ENCODE data around the gene SERPING1. TPM values are rescaled to one million over a fixed set of nuclear protein-coding genes. Genes with fewer than 3 reads are reported as not detected.

SERPING1 gene
- total and polyA plus RNA-seq, 2 donors (not counting 3 experiments of a cell fraction or from before 2014, with no cell fraction given): 0.30 TPM; not detected in 1

- no peak overlapping the region for H3K9ac ChIP-seq (replicated peaks; ENCODE audit: extremely low read depth, insufficient read depth, low read length)
- DNase-seq (ENCODE audit: low read depth, low spot score) (no peak), FAIRE-seq (no peak)
- ChIA-PET POLR2A (no interaction called here), CTCF (no interaction called here)
- no peaks in the 10 kb centered on the region for H3K4me1 ChIP-seq (ENCODE audit: control insufficient read depth, extremely low read depth, insufficient read depth, low read length)
- BruUV-seq (replicated peaks): no TSS peak
- no peaks in the 10 kb centered on the region for H3K9me1 ChIP-seq (replicated peaks; ENCODE audit: control insufficient read depth, extremely low read depth, insufficient read depth, low read length)
- H3K9me3 ChIP-seq (replicated peaks; ENCODE audit: control insufficient read depth, insufficient read depth, low read length): no peaks in the 10 kb centered on the region
- no peaks in the 10 kb centered on the region for H4K20me1 ChIP-seq (replicated peaks; ENCODE audit: control insufficient read depth, extremely low read depth, insufficient read depth, low read length)
- no peaks in the 10 kb centered on the region for H3K79me2 ChIP-seq (ENCODE audit: control insufficient read depth, insufficient read depth, low read length)
- H3K27ac ChIP-seq (ENCODE audit: insufficient read depth, low read depth, low read length): no peak overlapping the region
- dilution Hi-C loops (cut with MboI; ENCODE audit: extremely low pct_ligation_motif_present, low sequenced_read_pairs) (no loop called here), intact Hi-C loops (cut with micrococcal nuclease) (no loop called here)
- H3K27me3 ChIP-seq (ENCODE audit: control insufficient read depth in 2 of 2, insufficient read depth in 2 of 2, low read length in 2 of 2): no peaks in the 10 kb centered on the region
- H3K4me3 ChIP-seq (replicated peaks in 1 of 3; ENCODE audit: insufficient read depth in 1 of 3, low read depth in 1 of 3, low read length in 3 of 3): no peak overlapping the region
- TF ChIP-seq, protein P1, sequence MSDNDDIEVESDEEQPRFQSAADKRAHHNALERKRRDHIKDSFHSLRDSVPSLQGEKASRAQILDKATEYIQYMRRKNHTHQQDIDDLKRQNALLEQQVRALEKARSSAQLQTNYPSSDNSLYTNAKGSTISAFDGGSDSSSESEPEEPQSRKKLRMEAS (IDR thresholded peaks at IDR 0.05; ENCODE audit: insufficient read depth, insufficient read length): no peak
- TF ChIP-seq JUN (IDR thresholded peaks at IDR 0.05; ENCODE audit: borderline replicate concordance, insufficient read depth, insufficient read length, low read depth) (no peak), MYC (IDR thresholded peaks at IDR 0.05; ENCODE audit: low read depth, low read length) (no peak), EZH2 (IDR thresholded peaks at IDR 0.05; ENCODE audit: borderline replicate concordance, low read depth, low read length, severe bottlenecking) (no peak), POLR2AphosphoS5 (IDR thresholded peaks at IDR 0.05; ENCODE audit: insufficient read depth, low read depth, low read length) (no peak), FOS (IDR thresholded peaks at IDR 0.05; ENCODE audit: borderline replicate concordance, insufficient read depth, low read length) (no peak), POLR2A (IDR thresholded peaks at IDR 0.05; ENCODE audit: low read depth, low read length) (no peak), GATA2 (IDR thresholded peaks at IDR 0.05; ENCODE audit: insufficient read depth, insufficient read length, low read depth, low read length) (no peak)
- TF ChIP-seq, protein P2, sequence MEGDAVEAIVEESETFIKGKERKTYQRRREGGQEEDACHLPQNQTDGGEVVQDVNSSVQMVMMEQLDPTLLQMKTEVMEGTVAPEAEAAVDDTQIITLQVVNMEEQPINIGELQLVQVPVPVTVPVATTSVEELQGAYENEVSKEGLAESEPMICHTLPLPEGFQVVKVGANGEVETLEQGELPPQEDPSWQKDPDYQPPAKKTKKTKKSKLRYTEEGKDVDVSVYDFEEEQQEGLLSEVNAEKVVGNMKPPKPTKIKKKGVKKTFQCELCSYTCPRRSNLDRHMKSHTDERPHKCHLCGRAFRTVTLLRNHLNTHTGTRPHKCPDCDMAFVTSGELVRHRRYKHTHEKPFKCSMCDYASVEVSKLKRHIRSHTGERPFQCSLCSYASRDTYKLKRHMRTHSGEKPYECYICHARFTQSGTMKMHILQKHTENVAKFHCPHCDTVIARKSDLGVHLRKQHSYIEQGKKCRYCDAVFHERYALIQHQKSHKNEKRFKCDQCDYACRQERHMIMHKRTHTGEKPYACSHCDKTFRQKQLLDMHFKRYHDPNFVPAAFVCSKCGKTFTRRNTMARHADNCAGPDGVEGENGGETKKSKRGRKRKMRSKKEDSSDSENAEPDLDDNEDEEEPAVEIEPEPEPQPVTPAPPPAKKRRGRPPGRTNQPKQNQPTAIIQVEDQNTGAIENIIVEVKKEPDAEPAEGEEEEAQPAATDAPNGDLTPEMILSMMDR (IDR thresholded peaks at IDR 0.05; ENCODE audit: extremely low read depth in 1 of 2, insufficient read depth in 1 of 2, low read depth in 1 of 2, low read length in 2 of 2): no peak
- H3K4me2 ChIP-seq (ENCODE audit: insufficient read depth, low read length): no peak overlapping the region
- no peak overlapping the region for H2AFZ ChIP-seq (ENCODE audit: low read depth, low read length)
- H3K36me3 ChIP-seq (ENCODE audit: control insufficient read depth in 2 of 2, extremely low read depth in 1 of 2, insufficient read depth in 2 of 2, low read length in 2 of 2): peaks cover 0 to 5% of the 10 kb centered on the region in 2 experiments
These were observed 42.1 kb upstream of the SERPING1 start for GRCh38 chr11:57555393-57555792.

Data from endothelial cell of umbilical vein (primary cell).